ENCODE results near the gene RASGRP4.

The RASGRP4 gene

GRCh38 chr19:38386300-38386970, 39.6 kb downstream of the RASGRP4 start:
- peak overlapping the region; percentile 63; the same call in 1 of the 2 replicates for H3K27ac ChIP-seq (ENCODE audit: extremely low read depth, low read depth, low read length)
- H3K9me3 ChIP-seq (ENCODE audit: control insufficient read depth, insufficient read depth, low read depth, low read length), result no peaks in the 10 kb centered on the region
- H3K4me3 ChIP-seq (ENCODE audit: low read depth, low read length), result no peak overlapping the region
- ChIA-PET POLR2A (interaction anchor here (1.5 to 4.7 kb wide), 6 partner anchors 11 to 544 kb away, joined by 4 to 223 read pairs (median 18); partner anchors contain the start of genes ACTN4, CATSPERG, MRPS12 and PSMD8), CTCF (interaction anchor here (1.4 to 1.9 kb wide), 2 partner anchors 16 to 152 kb away, joined by 4 to 14 read pairs; partner anchors contain the start of gene FAM98C)
- peaks cover 19% of the 10 kb centered on the region for H3K4me1 ChIP-seq (ENCODE audit: control insufficient read depth, insufficient read depth, low read length)
- TF ChIP-seq ZNF280D (tag by site-specific recombination; IDR thresholded peaks at IDR 0.05) (no peak), REPIN1 (tag by site-specific recombination; IDR thresholded peaks at IDR 0.05; ENCODE audit: low read depth) (no peak), ZBTB48 (tag by site-specific recombination; IDR thresholded peaks at IDR 0.05) (no peak), KLF8 (tag by site-specific recombination; IDR thresholded peaks at IDR 0.05) (no peak), ZBTB21 (tag by site-specific recombination; IDR thresholded peaks at IDR 0.05) (no peak), ZNF202 (tag by site-specific recombination; IDR thresholded peaks at IDR 0.05; ENCODE audit: borderline replicate concordance) (no peak; the same call in 1 of the 2 replicates), MEIS1 (CRISPR knock-in tag; IDR thresholded peaks at IDR 0.05; ENCODE audit: borderline replicate concordance) (no peak), ZNF366 (tag by site-specific recombination; conservative IDR thresholded peaks at IDR 0.05) (no peak), ZBTB17 (tag by site-specific recombination; IDR thresholded peaks at IDR 0.05) (no peak), ZNF510 (tag by site-specific recombination; IDR thresholded peaks at IDR 0.05; ENCODE audit: insufficient replicate concordance) (no peak), PRDM4 (tag by site-specific recombination; IDR thresholded peaks at IDR 0.05) (no peak), ZNF133 (tag by site-specific recombination; IDR thresholded peaks at IDR 0.05) (no peak), GLIS2 (tag by site-specific recombination; IDR thresholded peaks at IDR 0.05) (peak; percentile 14; the same call in 1 of the 2 replicates), ZNF354C (tag by site-specific recombination; IDR thresholded peaks at IDR 0.05; ENCODE audit: borderline replicate concordance, low read depth) (no peak), ZBTB6 (tag by site-specific recombination; IDR thresholded peaks at IDR 0.05) (peak; percentile 57; the same call in 1 of the 2 replicates), KLF1 (tag by site-specific recombination; IDR thresholded peaks at IDR 0.05) (peak; percentile 29; the same call in 1 of the 2 replicates), ZNF639 (tag by site-specific recombination; IDR thresholded peaks at IDR 0.05) (no peak), ZNF169 (tag by site-specific recombination; IDR thresholded peaks at IDR 0.05) (no peak)
- H3K36me3 ChIP-seq (ENCODE audit: control insufficient read depth in 2 of 2, insufficient read depth in 1 of 2, low read length in 2 of 2), result peaks cover 29 to 47% of the 10 kb centered on the region in 2 experiments
